Activated T-cell treated with anti-CD3 and anti-CD28 coated beads, Interleukin-2, amount 50 U/mL, for 72 hours (primary cell): ENCODE results near the gene AMPD1. TPM values are rescaled to one million over a fixed set of nuclear protein-coding genes. Genes with fewer than 3 reads are reported as not detected.

ENCODE experiments used
- ATAC-seq, 2 donors: fragments of 150-1000 bp; cut with Tn5 transposase; replicated peaks in 1 of 2; 2 replicates each; pipeline ENCODE4 v1.10.0; 2021; ENCODE audit warnings: moderate library complexity in 2 of 2, mild to moderate bottlenecking in 1 of 2
- DNase-seq, 2 donors: peaks; one replicate each; pipeline ENCODE4 v3.0.0; 2021 to 2022; ENCODE audit warnings: mixed read lengths in 1 of 2
- H3K27ac Mint-ChIP-seq: one replicate; pipeline ENCODE4 v1.8.0; 2022; ENCODE audit warnings: mild to moderate bottlenecking, moderate library complexity, mixed read lengths
- H3K27me3 Mint-ChIP-seq: one replicate; pipeline ENCODE4 v1.8.0; 2022; ENCODE audit warnings: low read depth, mixed read lengths
- H3K36me3 Mint-ChIP-seq, 2 donors: one replicate each; pipeline ENCODE4 v1.8.0; 2022; ENCODE audit warnings: mixed read lengths in 2 of 2, mild to moderate bottlenecking in 1 of 2; ENCODE audit not compliant: insufficient read depth in 2 of 2
- H3K4me1 Mint-ChIP-seq: one replicate; pipeline ENCODE4 v1.8.0; 2022; ENCODE audit warnings: low read depth, mixed read lengths
- H3K4me3 Mint-ChIP-seq, 2 donors: one replicate each; pipeline ENCODE4 v1.8.0; 2022; ENCODE audit warnings: mild to moderate bottlenecking in 2 of 2, mixed read lengths in 2 of 2, moderate library complexity in 2 of 2
- H3K9me3 Mint-ChIP-seq, 2 donors: one replicate each; pipeline ENCODE4 v1.8.0; 2022; ENCODE audit warnings: mixed read lengths in 2 of 2
- total RNA-seq, 2 donors: library from RNA; stranded (reverse); gene quantifications; one replicate each; pipeline ENCODE4 v1.2.3, GENCODE V29; 2022

The AMPD1 gene
- total RNA-seq, 2 donors from 2014 or later: 0.17 TPM; not detected in 1

DNA sequence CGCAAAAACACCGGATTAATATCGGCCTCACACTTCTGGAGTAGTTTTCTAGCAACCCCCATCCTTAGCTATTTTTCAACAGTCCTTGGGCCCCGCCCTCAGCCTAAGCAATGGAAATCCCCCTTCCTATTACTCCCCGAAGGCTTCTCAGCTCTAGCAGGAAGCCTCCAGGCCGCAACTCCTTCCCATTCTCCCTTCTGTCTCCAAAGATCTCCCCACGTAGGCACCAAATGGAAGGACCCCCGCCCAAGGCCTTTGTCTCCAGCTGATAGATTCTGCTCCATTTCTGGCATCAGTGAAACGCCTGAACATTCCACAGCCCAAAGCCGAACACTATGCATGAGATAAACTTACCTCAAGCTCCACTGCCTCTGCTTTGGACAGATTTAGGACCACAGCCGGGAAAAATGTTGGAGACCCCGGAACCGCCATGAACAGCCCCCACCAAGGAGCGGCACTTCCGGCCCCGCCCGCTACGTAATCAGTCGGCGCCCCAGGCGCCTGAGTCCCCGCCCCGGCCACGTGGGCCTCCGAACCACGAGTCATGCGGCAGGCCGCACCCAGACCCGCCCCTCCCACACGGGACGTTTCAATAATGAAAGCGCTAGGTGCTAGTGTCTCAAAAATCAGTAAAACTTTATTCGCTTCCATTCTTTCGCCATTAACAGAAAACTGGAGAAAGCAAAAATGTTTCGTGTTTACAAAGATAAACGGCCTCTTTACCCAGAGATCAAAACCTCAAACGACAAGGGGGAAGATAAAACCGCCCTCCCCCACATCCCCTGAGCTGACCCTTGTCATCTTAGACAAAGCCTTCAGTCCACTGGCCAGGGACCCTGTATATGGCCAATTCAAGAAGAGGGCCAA lies 21.2 kb upstream of the AMPD1 start, which contains the start of gene NRAS:
Gene NRAS, minus strand, starts transcription at position 468 of the 867 bp plus-strand sequence. CDS start 611 bp downstream, outside the sequence.
- Mint-ChIP-seq H3K27ac (peak within 1 kb of the TSS; percentile 98), H3K4me1 (peaks cover 42% of the 10 kb centered on the region), H3K27me3 (no peaks in the 10 kb centered on the region), H3K36me3 (peaks cover 12 to 31% of the 10 kb centered on the region in 2 donors), H3K9me3 (no peaks in the 10 kb centered on the region), H3K4me3 (peak within 1 kb of the TSS; percentile 96 to 99)
- DNase-seq: peak; percentile 96 to 98
- peak; percentile 97 for ATAC-seq

DNA sequence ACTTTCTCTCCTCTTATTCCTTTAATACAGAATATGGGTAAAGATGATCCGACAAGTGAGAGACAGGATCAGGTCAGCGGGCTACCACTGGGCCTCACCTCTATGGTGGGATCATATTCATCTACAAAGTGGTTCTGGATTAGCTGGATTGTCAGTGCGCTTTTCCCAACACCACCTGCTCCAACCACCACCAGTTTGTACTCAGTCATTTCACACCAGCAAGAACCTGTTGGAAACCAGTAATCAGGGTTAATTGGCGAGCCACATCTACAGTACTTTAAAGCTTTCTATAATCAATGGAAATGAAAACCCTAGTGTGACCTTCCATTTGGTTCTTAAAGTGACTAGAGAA lies 20.6 kb upstream of the AMPD1 start:
- Mint-ChIP-seq H3K36me3 (peaks cover 12 to 27% of the 10 kb centered on the region in 2 donors), H3K9me3 (no peaks in the 10 kb centered on the region), H3K27ac (peak overlapping the region; percentile 98), H3K27me3 (no peaks in the 10 kb centered on the region), H3K4me3 (peak overlapping the region; percentile 96 to 99), H3K4me1 (peaks cover 42% of the 10 kb centered on the region)
- DNase-seq (peak in 1 of 2 donors; percentile 5), ATAC-seq (no peak)

DNA sequence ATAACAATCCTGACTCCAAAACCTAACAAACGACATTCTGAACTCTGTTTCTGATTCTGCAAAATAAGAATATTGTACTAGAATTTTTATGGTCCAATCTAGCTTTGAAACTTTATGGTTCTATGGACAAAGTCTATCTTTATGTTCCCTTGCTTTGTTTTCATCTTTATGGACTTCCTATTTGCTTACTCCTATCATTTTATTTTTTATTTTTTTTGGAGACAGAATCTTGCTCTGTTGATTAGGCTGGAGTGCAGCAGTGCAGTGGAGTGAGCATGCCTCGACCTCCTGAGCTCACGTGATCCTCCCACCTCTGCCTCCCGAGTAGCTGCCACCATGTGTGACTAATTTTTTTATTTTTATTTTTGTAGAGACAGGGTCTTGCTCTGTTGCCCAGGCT lies 17.6 kb upstream of the AMPD1 start:
- H3K27me3 Mint-ChIP-seq: no peaks in the 10 kb centered on the region
- ATAC-seq (no peak), DNase-seq (no peak)
- no peaks in the 10 kb centered on the region for H3K9me3 Mint-ChIP-seq
- H3K36me3 Mint-ChIP-seq: peaks cover 10 to 24% of the 10 kb centered on the region in 2 donors
- no peak overlapping the region for H3K4me3 Mint-ChIP-seq
- H3K27ac Mint-ChIP-seq: no peak overlapping the region
- H3K4me1 Mint-ChIP-seq: peaks cover 28% of the 10 kb centered on the region

DNA sequence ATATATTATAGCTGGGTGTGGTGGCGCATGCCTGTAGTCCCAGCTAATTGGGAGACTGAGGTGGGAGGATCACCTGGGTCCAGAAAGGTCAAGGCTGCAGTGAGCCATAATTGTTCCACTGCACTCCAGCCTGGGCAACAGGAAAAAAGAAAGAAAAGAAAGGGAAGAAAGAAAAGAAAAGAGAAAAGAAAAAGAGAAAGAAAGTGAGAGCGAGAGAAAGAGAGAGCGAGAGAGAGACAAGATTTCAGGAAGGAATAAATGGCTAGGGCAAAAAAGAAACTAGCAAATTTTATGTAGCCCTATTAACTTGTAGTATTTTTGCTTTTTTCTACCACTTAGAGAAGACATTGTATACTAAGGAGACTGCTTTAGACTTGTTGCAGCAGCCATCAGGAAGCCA lies 15.0 kb upstream of the AMPD1 start:
- no peak overlapping the region for H3K4me3 Mint-ChIP-seq
- DNase-seq (no peak), ATAC-seq (no peak)
- H3K36me3 Mint-ChIP-seq: peaks cover 8 to 27% of the 10 kb centered on the region in 2 donors
- peaks cover 13% of the 10 kb centered on the region for H3K4me1 Mint-ChIP-seq
- H3K27ac Mint-ChIP-seq: no peak overlapping the region
- H3K27me3 Mint-ChIP-seq: no peaks in the 10 kb centered on the region
- no peaks in the 10 kb centered on the region for H3K9me3 Mint-ChIP-seq

DNA sequence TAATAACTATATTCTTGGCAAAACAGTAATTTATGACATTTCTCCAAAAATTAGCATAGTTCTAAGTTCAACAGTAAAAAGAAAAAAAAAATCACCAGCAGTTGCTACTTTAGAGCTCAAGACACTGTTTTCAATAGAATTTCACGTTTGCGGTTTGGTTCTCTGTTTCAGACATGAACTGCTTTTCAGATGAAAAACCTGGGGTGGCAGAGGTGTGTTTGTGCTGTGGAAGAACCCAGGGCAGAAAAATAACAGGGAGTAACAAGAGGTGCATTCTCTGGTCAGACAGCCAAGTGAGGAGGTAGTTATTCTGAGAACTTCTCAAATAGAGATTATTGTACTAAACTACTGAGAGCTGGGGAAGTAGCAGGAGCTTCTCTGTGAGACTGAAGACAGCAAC lies 12.3 kb upstream of the AMPD1 start:
- H3K27ac Mint-ChIP-seq: peak overlapping the region; percentile 25
- H3K4me1 Mint-ChIP-seq: no peaks in the 10 kb centered on the region
- peaks cover 5 to 19% of the 10 kb centered on the region in 2 donors for H3K36me3 Mint-ChIP-seq
- ATAC-seq (no peak), DNase-seq (no peak)
- no peaks in the 10 kb centered on the region for H3K27me3 Mint-ChIP-seq
- H3K9me3 Mint-ChIP-seq: no peaks in the 10 kb centered on the region
- no peak overlapping the region for H3K4me3 Mint-ChIP-seq

DNA sequence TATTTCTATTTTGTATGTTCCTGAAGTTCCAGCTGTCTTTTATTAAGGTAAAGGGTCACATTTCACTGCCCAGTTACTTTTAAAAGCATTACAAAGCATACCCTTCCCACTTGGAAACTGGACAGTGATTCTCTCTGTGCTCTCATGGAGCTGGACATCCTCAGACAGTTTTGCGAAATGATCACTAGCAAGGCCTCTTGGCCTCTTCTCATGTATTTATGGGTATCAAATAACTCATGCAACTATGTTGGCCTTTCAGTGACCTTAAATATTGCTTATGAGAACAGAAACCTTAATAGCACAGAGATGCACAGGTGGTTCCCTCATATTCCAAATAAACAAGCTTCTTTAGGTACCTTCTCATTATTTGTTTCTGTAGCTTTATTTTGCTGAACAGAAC lies 7.9 kb upstream of the AMPD1 start:
- Mint-ChIP-seq H3K4me3 (no peak overlapping the region), H3K27me3 (no peaks in the 10 kb centered on the region), H3K36me3 (peaks cover 3 to 7% of the 10 kb centered on the region in 2 donors), H3K4me1 (no peaks in the 10 kb centered on the region), H3K27ac (no peak overlapping the region), H3K9me3 (no peaks in the 10 kb centered on the region)
- DNase-seq (no peak), ATAC-seq (no peak)

DNA sequence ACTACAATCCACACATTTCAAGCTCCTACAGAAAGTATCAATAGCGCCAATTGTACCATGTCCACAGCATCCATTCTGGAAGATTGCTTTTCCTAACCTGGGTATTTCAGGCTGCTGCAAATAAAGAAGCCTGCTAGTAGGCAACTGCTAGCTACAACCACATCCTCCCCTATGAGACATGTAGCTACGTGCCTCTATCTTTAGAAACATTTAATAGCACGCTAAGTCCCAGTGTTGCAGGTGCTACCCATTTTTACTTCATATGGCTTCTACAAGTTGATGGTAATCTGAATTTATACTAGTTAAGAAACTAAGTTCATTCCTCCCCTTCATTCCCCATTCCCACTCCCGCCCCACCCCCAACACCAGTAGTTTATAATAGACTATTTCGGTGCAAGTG lies 7.4 kb upstream of the AMPD1 start:
- H3K36me3 Mint-ChIP-seq: peaks cover 3 to 6% of the 10 kb centered on the region in 2 donors
- ATAC-seq: no peak
- no peaks in the 10 kb centered on the region for H3K27me3 Mint-ChIP-seq
- H3K4me3 Mint-ChIP-seq: no peak overlapping the region
- H3K9me3 Mint-ChIP-seq: no peaks in the 10 kb centered on the region
- H3K4me1 Mint-ChIP-seq: no peaks in the 10 kb centered on the region
- H3K27ac Mint-ChIP-seq: no peak overlapping the region
- no peak for DNase-seq

DNA sequence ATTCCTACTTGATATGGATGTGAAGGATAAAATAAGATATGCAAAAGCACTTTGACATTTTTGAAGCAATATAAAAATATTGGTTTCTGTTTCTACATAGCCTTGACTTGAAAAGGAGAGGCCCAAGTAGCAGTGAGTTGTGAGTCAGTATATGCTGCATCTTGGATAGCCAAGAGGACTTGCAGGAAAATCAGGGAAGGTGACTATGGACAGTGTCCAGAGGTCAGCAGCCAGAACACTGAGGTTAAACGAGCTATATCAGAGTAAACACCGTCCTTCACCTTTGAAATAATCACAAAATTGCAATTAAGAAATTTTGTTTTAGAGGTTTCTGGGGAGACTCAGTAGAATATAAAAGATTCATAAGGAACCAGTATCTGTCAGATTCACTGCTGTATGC lies 6.6 kb upstream of the AMPD1 start:
- Mint-ChIP-seq H3K27me3 (peaks cover 4% of the 10 kb centered on the region), H3K4me3 (no peak overlapping the region), H3K9me3 (no peaks in the 10 kb centered on the region), H3K4me1 (no peaks in the 10 kb centered on the region), H3K27ac (no peak overlapping the region), H3K36me3 (no peaks in the 10 kb centered on the region)
- ATAC-seq (no peak), DNase-seq (no peak)

DNA sequence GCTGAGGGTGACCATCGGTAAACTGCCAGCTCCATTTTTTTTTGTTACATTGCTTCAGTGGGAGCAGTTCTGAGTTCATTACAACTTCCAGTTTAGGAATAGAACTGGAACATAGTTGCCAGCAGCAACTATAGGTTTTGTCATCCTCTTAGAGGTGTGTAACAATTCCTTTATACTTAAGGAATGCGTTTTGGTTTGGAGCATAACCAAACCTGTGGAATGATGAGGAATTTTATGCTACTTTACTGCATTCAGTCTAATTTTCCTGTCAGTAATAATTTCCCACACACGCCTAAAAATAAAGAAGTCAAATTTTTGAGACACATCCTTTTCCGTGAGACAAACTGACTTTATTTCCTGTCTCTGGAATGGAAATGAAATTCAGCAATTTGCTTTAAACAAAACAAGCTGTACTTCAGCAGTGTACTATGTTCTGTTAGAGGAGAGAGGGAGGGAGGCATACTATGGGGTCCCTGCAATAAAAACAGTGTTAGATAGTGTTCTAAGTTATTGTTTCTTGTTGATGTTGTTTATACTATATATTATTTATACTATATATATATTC lies 4.8 kb upstream of the AMPD1 start:
- H3K4me1 Mint-ChIP-seq: no peaks in the 10 kb centered on the region
- H3K9me3 Mint-ChIP-seq: no peaks in the 10 kb centered on the region
- H3K4me3 Mint-ChIP-seq: no peak overlapping the region
- peaks cover 15% of the 10 kb centered on the region for H3K27me3 Mint-ChIP-seq
- H3K27ac Mint-ChIP-seq: no peak overlapping the region
- H3K36me3 Mint-ChIP-seq: no peaks in the 10 kb centered on the region
- ATAC-seq: no peak
- DNase-seq: no peak

DNA sequence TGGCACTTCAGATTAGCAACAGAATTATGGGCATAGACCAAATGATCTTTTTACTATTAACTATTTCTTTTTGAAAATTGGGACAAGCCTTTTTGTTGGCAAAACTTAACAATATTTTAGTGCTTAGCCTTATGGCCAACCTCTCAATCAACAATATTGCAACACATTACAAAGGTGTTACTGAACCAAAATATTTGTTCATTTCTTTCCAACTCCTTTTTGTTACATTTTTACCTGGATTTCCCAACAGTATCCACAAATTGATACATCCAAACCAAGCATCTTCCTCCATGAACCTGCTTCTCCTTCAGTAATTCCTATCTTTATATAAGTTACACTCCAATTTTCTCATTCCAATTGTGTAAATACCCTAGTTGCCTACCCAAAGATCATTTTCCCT lies 1.5 kb upstream of the AMPD1 start:
- H3K27me3 Mint-ChIP-seq: peaks cover 16% of the 10 kb centered on the region
- ATAC-seq (no peak), DNase-seq (no peak)
- H3K36me3 Mint-ChIP-seq: no peaks in the 10 kb centered on the region
- H3K9me3 Mint-ChIP-seq: no peaks in the 10 kb centered on the region
- H3K27ac Mint-ChIP-seq: no peak overlapping the region
- no peak overlapping the region for H3K4me3 Mint-ChIP-seq
- no peaks in the 10 kb centered on the region for H3K4me1 Mint-ChIP-seq

DNA sequence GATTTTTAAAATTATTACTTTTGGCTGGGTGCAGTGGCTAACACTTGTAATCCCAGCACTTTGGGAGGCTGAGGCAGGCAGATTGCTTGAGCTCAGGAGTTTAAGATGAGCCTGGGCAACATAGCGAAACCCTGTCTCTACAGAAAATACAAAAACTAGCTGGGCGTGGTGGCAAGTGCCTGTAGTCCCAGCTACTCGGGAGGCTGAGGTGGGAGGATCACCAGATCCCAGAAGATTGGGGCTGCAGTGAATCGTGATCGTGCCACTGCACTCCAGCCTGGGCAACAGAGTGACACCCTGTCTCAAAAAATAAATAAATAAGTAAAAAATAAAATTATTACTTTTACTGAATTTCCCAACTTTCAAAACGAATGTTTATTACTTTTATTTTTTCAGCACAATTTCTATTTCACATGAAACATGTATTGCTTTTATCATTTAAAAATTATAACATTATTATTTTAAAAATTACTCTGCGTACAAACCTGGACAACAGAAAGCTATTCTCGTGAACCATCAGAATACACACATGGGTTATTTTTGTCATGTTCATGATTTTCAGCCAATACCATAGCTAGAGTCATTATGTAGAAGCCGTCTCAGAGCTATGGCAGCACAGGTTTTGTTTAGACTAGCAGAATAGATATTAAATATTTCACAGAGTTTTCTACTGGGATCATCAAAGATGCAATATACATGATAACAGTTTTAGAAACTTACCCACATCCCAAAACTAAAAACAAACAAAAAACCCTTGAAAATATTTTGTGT lies 621 bp downstream of the AMPD1 start:
- H3K36me3 Mint-ChIP-seq: no peaks in the 10 kb centered on the region
- no peak overlapping the region for H3K4me3 Mint-ChIP-seq
- H3K9me3 Mint-ChIP-seq: no peaks in the 10 kb centered on the region
- peaks cover 26% of the 10 kb centered on the region for H3K27me3 Mint-ChIP-seq
- H3K27ac Mint-ChIP-seq: no peak overlapping the region
- no peak for DNase-seq
- ATAC-seq: no peak
- H3K4me1 Mint-ChIP-seq: no peaks in the 10 kb centered on the region

DNA sequence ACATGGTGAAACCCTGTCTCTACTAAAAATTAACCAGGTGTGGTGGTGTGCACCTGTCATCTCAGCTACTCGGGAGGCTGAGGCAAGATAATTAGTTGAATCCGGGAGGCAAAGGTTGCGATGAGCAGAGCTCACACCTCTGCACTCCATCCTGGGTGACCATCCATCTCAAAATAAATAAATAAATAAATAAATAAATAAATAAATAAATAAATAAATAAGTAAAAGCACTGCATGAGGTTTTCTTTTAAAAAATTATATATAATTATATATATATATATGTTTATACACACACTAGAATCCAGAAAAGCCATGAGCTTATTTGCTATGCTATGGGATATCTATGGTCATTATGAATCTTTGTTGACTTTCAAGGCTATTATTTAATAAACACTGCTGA lies 2.4 kb downstream of the AMPD1 start:
- DNase-seq (no peak), ATAC-seq (no peak)
- Mint-ChIP-seq H3K36me3 (no peaks in the 10 kb centered on the region), H3K9me3 (no peaks in the 10 kb centered on the region), H3K4me1 (no peaks in the 10 kb centered on the region), H3K27me3 (peaks cover 35% of the 10 kb centered on the region), H3K4me3 (no peak overlapping the region), H3K27ac (no peak overlapping the region)

DNA sequence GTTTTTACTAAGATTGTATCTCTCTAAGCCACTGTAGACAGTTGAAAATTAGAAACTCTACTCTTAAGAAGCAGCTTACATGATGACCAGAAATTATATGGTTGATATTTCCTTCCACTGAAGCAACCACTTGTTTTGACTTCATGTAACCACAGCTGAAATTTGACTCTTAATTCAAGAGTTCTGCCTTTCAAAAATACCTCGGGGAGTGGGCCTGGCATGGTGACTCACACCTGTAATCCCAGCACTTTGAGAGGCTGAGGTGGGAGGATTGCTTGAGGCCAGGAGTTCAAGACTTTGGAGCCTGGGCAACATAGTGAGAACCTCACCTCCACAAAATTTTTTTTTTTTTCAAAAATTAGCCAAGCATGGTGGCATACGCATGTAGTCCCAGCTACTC lies 4.3 kb downstream of the AMPD1 start:
- Mint-ChIP-seq H3K4me1 (no peaks in the 10 kb centered on the region), H3K36me3 (no peaks in the 10 kb centered on the region), H3K9me3 (no peaks in the 10 kb centered on the region), H3K4me3 (no peak overlapping the region), H3K27ac (no peak overlapping the region), H3K27me3 (peaks cover 46% of the 10 kb centered on the region)
- no peak for ATAC-seq
- no peak for DNase-seq
